H1 (cell line): ENCODE measurements around the gene PCED1B. TPM values are rescaled to one million over a fixed set of nuclear protein-coding genes. Genes with fewer than 3 reads are reported as not detected.
"Not testable (repeated sequence)": the region's sequence is repeated elsewhere in the genome, so short reads cannot be mapped to it uniquely, and the experiment has no call there.

Source experiments
- CTCF ChIA-PET: fragments of 300-600 bp; sonication (Branson Sonifier 250); formaldehyde crosslinking; loops from one replicate; lab custom pipeline; 2021; ENCODE audit not compliant: partially characterized antibody; lab: Charles Lee
- POLR2A ChIA-PET: fragments of 300-600 bp; sonication (Branson Sonifier 250); formaldehyde crosslinking; loops from one replicate; lab custom pipeline; 2021; ENCODE audit warnings: inconsistent platforms; ENCODE audit not compliant: partially characterized antibody; lab: Charles Lee
- DNase-seq, 2 experiments: peaks; one replicate each; pipeline versions ENCODE4 v3.0.0 to v3.0.0-alpha.2; 2010 to 2022; ENCODE audit warnings: low spot score in 2 of 2, low read depth in 1 of 2, mixed read lengths in 1 of 2
- FAIRE-seq: peaks from 2 replicates; lab custom pipeline; 2011; peaks lifted over from hg19 to GRCh38; lab: Jason Lieb, UNC
- H2AFZ ChIP-seq: 2 replicates; pipeline ENCODE4 v1.8.1; 2012; ENCODE audit warnings: low read length, inconsistent platforms
- H2AK5ac ChIP-seq: 2 replicates; pipeline ENCODE4 v1.6.1; 2013; ENCODE audit warnings: low read depth, low read length
- H2BK120ac ChIP-seq: replicated peaks from 2 replicates; pipeline ENCODE3; 2013; ENCODE audit warnings: low read depth, low read length, inconsistent platforms
- H2BK12ac ChIP-seq: 2 replicates; pipeline ENCODE4 v1.6.1; 2013; ENCODE audit warnings: low read depth, low read length
- H2BK15ac ChIP-seq: 2 replicates; pipeline ENCODE4 v1.6.1; 2013; ENCODE audit warnings: low read length
- H2BK20ac ChIP-seq: 2 replicates; pipeline ENCODE4 v1.6.1; 2013; ENCODE audit warnings: low read length
- H2BK5ac ChIP-seq: 2 replicates; pipeline ENCODE4 v1.6.1; 2013; ENCODE audit warnings: low read depth, low read length
- H3K14ac ChIP-seq: 2 replicates; pipeline ENCODE4 v1.6.1; 2013; ENCODE audit warnings: inconsistent platforms; ENCODE audit not compliant: insufficient read length
- H3K18ac ChIP-seq: 2 replicates; pipeline ENCODE4 v1.6.1; 2013; ENCODE audit warnings: low read length; ENCODE audit errors: extremely low read depth
- H3K23ac ChIP-seq: 2 replicates; pipeline ENCODE4 v1.6.1; 2013; ENCODE audit warnings: inconsistent platforms; ENCODE audit not compliant: insufficient read length
- H3K23me2 ChIP-seq: 2 replicates; pipeline ENCODE4 v1.6.1; 2013; ENCODE audit warnings: low read depth, low read length
- H3K27ac ChIP-seq: 2 replicates; pipeline ENCODE4 v1.6.1; 2011; ENCODE audit warnings: low read depth, low read length, inconsistent platforms
- H3K27me3 ChIP-seq, 4 experiments: replicated peaks in 1 of 4; 1 replicate in 1 of 4; 2 replicates in 3 of 4; pipeline versions ENCODE4 v1.6.1 to v1.8.1; 2011 to 2013; ENCODE audit warnings: low read length in 3 of 4, mild to moderate bottlenecking in 3 of 4, inconsistent platforms in 2 of 4, mixed read lengths in 2 of 4, moderate library complexity in 1 of 4; ENCODE audit not compliant: control insufficient read depth in 3 of 4, insufficient read depth in 3 of 4; ENCODE audit errors: extremely low read depth in 1 of 4
- H3K36me3 ChIP-seq, 4 experiments: 2 replicates each; pipeline versions ENCODE4 v1.6.1 to v1.8.1; 2011 to 2013; ENCODE audit warnings: mild to moderate bottlenecking in 4 of 4, low read length in 3 of 4, moderate library complexity in 2 of 4, control low read depth in 1 of 4, inconsistent platforms in 1 of 4; ENCODE audit not compliant: insufficient read depth in 4 of 4, control insufficient read depth in 2 of 4
- H3K4ac ChIP-seq: replicated peaks from 2 replicates; pipeline ENCODE3; 2013; ENCODE audit warnings: low read length, low read depth, mixed read lengths, inconsistent platforms; ENCODE audit not compliant: insufficient read length
- H3K4me1 ChIP-seq, 4 experiments: replicated peaks in 1 of 4; 1 replicate in 1 of 4; 2 replicates in 3 of 4; pipeline versions ENCODE4 v1.6.1 to v1.8.1; 2011 to 2013; ENCODE audit warnings: low read length in 3 of 4, inconsistent platforms in 2 of 4, mixed read lengths in 1 of 4; ENCODE audit not compliant: insufficient read depth in 4 of 4, control insufficient read depth in 3 of 4
- H3K4me2 ChIP-seq, 2 experiments: 2 replicates each; pipeline versions ENCODE4 v1.6.1 to v1.8.1; 2011 to 2013; ENCODE audit warnings: low read depth in 2 of 2, low read length in 2 of 2, control low read depth in 1 of 2, inconsistent platforms in 1 of 2, mild to moderate bottlenecking in 1 of 2; ENCODE audit not compliant: insufficient read depth in 1 of 2
- H3K4me3 ChIP-seq, 4 experiments: fragments of 200-600, 300-600 bp in 1 of 4; sonication (generic), shearing (Covaris generic), sonication (Bioruptor Twin) in 1 of 4; 2 replicates each; pipeline versions ENCODE4 v1.5.1 to v1.8.1; 2011 to 2016; ENCODE audit warnings: low read length in 4 of 4, low read depth in 3 of 4, control low read depth in 2 of 4, inconsistent platforms in 2 of 4, mild to moderate bottlenecking in 2 of 4, mixed read lengths in 1 of 4, moderate library complexity in 1 of 4; ENCODE audit not compliant: insufficient read depth in 2 of 4; ENCODE audit errors: extremely low read depth in 1 of 4
- H3K56ac ChIP-seq: replicated peaks from 2 replicates; pipeline ENCODE3; 2013; ENCODE audit warnings: low read depth, mild to moderate bottlenecking, mixed read lengths, low read length, inconsistent platforms; ENCODE audit not compliant: insufficient read length
- H3K79me1 ChIP-seq: 2 replicates; pipeline ENCODE4 v1.6.1; 2013; ENCODE audit warnings: low read depth, low read length, control low read depth
- H3K79me2 ChIP-seq, 2 experiments: 2 replicates each; pipeline versions ENCODE4 v1.6.1 to v1.8.1; 2012 to 2013; ENCODE audit warnings: low read length in 2 of 2, mild to moderate bottlenecking in 2 of 2, inconsistent platforms in 1 of 2; ENCODE audit not compliant: insufficient read depth in 2 of 2, control insufficient read depth in 1 of 2
- H3K9ac ChIP-seq, 4 experiments: replicated peaks in 1 of 4; 1 replicate in 1 of 4; 2 replicates in 3 of 4; pipeline versions ENCODE4 v1.6.1 to v1.8.1; 2011 to 2013; ENCODE audit warnings: low read depth in 3 of 4, low read length in 3 of 4, control low read depth in 2 of 4, mild to moderate bottlenecking in 2 of 4, moderate library complexity in 2 of 4, inconsistent platforms in 1 of 4; ENCODE audit errors: extremely low read depth in 1 of 4
- H3K9me3 ChIP-seq, 2 experiments: 2 replicates each; pipeline versions ENCODE4 v1.6.1 to v1.8.1; 2012 to 2013; ENCODE audit warnings: mild to moderate bottlenecking in 2 of 2, moderate library complexity in 2 of 2, control low read depth in 1 of 2, inconsistent platforms in 1 of 2, low read depth in 1 of 2, low read length in 1 of 2, mixed read lengths in 1 of 2; ENCODE audit not compliant: insufficient read depth in 2 of 2
- H4K20me1 ChIP-seq, 2 experiments: replicated peaks in 1 of 2; 2 replicates each; pipeline versions ENCODE3 to v1.8.1; 2011 to 2013; ENCODE audit warnings: inconsistent platforms in 2 of 2, low read length in 2 of 2, mild to moderate bottlenecking in 1 of 2; ENCODE audit not compliant: insufficient read depth in 2 of 2, control insufficient read depth in 1 of 2
- H4K5ac ChIP-seq: 2 replicates; pipeline ENCODE4 v1.6.1; 2013; ENCODE audit warnings: low read length, low read depth, mixed read lengths, inconsistent platforms; ENCODE audit not compliant: insufficient read length
- H4K8ac ChIP-seq: 2 replicates; pipeline ENCODE4 v1.8.0; 2013; ENCODE audit warnings: mild to moderate bottlenecking, moderate library complexity, low read length, inconsistent platforms; ENCODE audit not compliant: insufficient read depth; ENCODE audit errors: extremely low read depth
- H4K91ac ChIP-seq: replicated peaks from 2 replicates; pipeline ENCODE3; 2013; ENCODE audit warnings: low read length, mixed read lengths, inconsistent platforms; ENCODE audit not compliant: insufficient read length
- WGBS, 2 experiments: shearing (Covaris generic) in 1 of 2; methylation state at CpG; one replicate each; pipeline versions ENCODE4 v1.1.6 to v1.1.7; 2013 to 2015; ENCODE audit warnings: low lambda C conversion rate in 2 of 2, mixed read lengths in 2 of 2, inconsistent platforms in 1 of 2, low coverage in 1 of 2, missing lambda C conversion rate in 1 of 2; ENCODE audit not compliant: insufficient replicate concordance in 2 of 2, insufficient coverage in 1 of 2, insufficient read length in 1 of 2; ENCODE audit errors: extremely low coverage in 1 of 2, missing lambda C conversion rate in 1 of 2; 5-methylcytosine and 5-hydroxymethylcytosine counted together
- polyA plus RNA-seq, 7 experiments: library from polyadenylated mRNA; depleted of rRNA in 3 of 7; stranded (reverse) in 5 of 7; unstranded in 2 of 7; fragments of >200 nt in 5 of 7; fragments of 200-250 nt in 2 of 7; gene quantifications; 1 replicate in 5 of 7; 2 replicates in 1 of 7; 4 replicates in 1 of 7; pipeline versions ENCODE4 v1.2.1 to v1.2.3, GENCODE V29; 2011 to 2013; ENCODE audit warnings: missing spikeins in 2 of 7, mixed read lengths in 2 of 7
- total RNA-seq: library from RNA; stranded (reverse); fragmentation: NEBNext Ultra II Directional; extraction: Animal tissue kit (Norgen Biotek cat#: 25700); gene quantifications from 2 replicates; pipeline ENCODE4 v1.2.1, GENCODE V29; 2021

The PCED1B gene
- total and polyA plus RNA-seq, 2 of the 8 experiments (the other 6 are each of a cell fraction or from before 2014, with no cell fraction given) = 4.7 to 5.4 TPM

DNA sequence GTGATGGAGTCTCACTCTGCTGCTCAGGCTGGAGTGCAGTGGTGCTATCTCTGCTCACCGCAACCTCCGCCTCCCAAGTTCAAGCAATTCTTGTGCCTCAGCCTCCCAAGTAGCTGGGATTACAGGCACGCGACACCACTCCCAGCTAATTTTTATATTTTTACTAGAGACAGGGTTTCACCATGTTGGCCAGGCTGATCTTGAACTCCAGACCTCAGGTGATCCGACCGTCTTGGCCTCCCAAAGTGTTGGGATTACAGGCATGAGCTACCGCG is 138.1 kb downstream of the PCED1B start:
- H2BK20ac ChIP-seq, H3K9ac ChIP-seq, H3K18ac ChIP-seq, H2BK5ac ChIP-seq, H4K91ac ChIP-seq, H3K4me3 ChIP-seq, H2BK15ac ChIP-seq, H4K8ac ChIP-seq, H3K4me2 ChIP-seq, H3K14ac ChIP-seq, H3K9me3 ChIP-seq, H4K5ac ChIP-seq, H3K36me3 ChIP-seq, H2BK120ac ChIP-seq, DNase-seq, H3K27me3 ChIP-seq, H3K4ac ChIP-seq, H3K23ac ChIP-seq, H2AK5ac ChIP-seq, H3K79me2 ChIP-seq, H3K56ac ChIP-seq, H3K79me1 ChIP-seq, H2AFZ ChIP-seq, POLR2A ChIA-PET, H3K27ac ChIP-seq, H3K4me1 ChIP-seq, H4K20me1 ChIP-seq, FAIRE-seq, H3K23me2 ChIP-seq, H2BK12ac ChIP-seq: not testable (repeated sequence)
- 100% methylated on average over 8 of the region's 8 CpGs; no CpG with 5 or more reads in 1 of the 2 experiments for WGBS, 2 experiments
- CTCF ChIA-PET = interaction anchor here (1.0 to 2.1 kb wide), 2 partner anchors 10 to 27 kb away, joined by 3 to 6 read pairs; no protein-coding TSS in a partner anchor
